Measurements from ENCODE around the gene UBE2G2.

The UBE2G2 gene

GRCh38 chr21:44726826-44727225, 74.8 kb downstream of the UBE2G2 start:
- no peak for DNase-seq (ENCODE audit: low read depth in 1 of 2, low spot score in 1 of 2)
- Histone ChIP-seq H3K27ac (replicated peaks) (no peak overlapping the region), H3K27me3 (ENCODE audit: insufficient read depth, poor library complexity, severe bottlenecking) (peaks cover 28% of the 10 kb centered on the region)

DNA sequence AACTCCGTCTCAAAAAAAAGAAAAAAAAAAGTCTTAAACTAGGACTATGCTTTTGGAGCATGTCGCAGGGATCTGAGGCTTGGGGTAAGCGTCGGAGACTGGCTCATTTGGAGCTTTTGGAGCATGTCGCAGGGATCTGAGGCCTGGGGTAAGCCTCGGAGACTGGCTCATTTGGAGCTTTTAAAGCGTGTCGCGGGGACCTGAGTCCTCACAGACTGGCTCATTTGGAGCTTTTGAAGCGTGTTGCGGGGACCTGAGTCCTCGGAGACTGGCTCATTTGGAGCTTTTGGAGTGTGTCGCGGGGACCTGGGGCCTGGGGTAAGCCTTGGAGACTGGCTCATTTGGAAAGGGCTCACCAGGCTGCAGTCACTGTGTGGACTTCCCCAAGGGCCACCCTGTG, 76.7 kb downstream of the UBE2G2 start:
- DNase-seq (ENCODE audit: low read depth in 1 of 2, low spot score in 1 of 2) = no peak
- no peak for TF ChIP-seq REST (IDR thresholded peaks at IDR 0.05; ENCODE audit: insufficient replicate concordance, low read depth)
- no peak for TF ChIP-seq POLR2AphosphoS5 (IDR thresholded peaks at IDR 0.05; ENCODE audit: low read depth)
- TF ChIP-seq, protein P1, sequence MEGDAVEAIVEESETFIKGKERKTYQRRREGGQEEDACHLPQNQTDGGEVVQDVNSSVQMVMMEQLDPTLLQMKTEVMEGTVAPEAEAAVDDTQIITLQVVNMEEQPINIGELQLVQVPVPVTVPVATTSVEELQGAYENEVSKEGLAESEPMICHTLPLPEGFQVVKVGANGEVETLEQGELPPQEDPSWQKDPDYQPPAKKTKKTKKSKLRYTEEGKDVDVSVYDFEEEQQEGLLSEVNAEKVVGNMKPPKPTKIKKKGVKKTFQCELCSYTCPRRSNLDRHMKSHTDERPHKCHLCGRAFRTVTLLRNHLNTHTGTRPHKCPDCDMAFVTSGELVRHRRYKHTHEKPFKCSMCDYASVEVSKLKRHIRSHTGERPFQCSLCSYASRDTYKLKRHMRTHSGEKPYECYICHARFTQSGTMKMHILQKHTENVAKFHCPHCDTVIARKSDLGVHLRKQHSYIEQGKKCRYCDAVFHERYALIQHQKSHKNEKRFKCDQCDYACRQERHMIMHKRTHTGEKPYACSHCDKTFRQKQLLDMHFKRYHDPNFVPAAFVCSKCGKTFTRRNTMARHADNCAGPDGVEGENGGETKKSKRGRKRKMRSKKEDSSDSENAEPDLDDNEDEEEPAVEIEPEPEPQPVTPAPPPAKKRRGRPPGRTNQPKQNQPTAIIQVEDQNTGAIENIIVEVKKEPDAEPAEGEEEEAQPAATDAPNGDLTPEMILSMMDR (IDR thresholded peaks at IDR 0.05; ENCODE audit: insufficient read depth, low read length) = no peak
- no peak for TF ChIP-seq GABPA (IDR thresholded peaks at IDR 0.05; ENCODE audit: low read depth)
- no peak for TF ChIP-seq SPI1 (IDR thresholded peaks at IDR 0.05; ENCODE audit: borderline replicate concordance, low read depth)
- H3K4me3 ChIP-seq (replicated peaks; ENCODE audit: insufficient read depth, low read length) = no peak overlapping the region
- H3K27me3 ChIP-seq (ENCODE audit: insufficient read depth, poor library complexity, severe bottlenecking) = peaks cover 30% of the 10 kb centered on the region
- H3K27ac ChIP-seq (replicated peaks) = no peak overlapping the region

More at GRCh38 chr21:44726826-44727225, 74.8 kb downstream of the UBE2G2 start:
- H3K4me3 ChIP-seq (replicated peaks; ENCODE audit: insufficient read depth, low read length) = no peak overlapping the region
- TF ChIP-seq POLR2AphosphoS5 (IDR thresholded peaks at IDR 0.05; ENCODE audit: low read depth) (no peak), REST (IDR thresholded peaks at IDR 0.05; ENCODE audit: insufficient replicate concordance, low read depth) (no peak)

DNA sequence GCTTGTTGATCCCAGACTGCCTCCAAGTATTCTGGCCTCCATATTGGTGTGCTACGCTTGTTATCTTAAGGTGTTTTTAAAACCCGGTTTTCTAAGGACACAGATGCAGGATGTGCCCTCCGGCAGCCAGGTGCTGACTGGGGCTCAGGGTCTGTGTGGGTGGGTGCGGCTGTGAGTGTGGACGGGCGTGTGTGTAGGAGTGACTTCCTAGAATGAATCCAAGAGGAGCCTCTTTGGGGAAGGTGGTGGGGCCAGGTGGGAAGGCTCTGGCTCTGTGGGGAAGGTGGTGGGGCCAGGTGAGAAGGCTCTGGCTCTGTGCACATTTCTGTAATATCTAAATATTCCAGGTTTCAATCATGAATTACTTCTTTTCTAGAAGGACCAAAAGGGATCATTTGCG, 77.4 kb downstream of the UBE2G2 start:
- peaks cover 30% of the 10 kb centered on the region for H3K27me3 ChIP-seq (ENCODE audit: insufficient read depth, poor library complexity, severe bottlenecking)
- TF ChIP-seq, protein P1 (IDR thresholded peaks at IDR 0.05; ENCODE audit: insufficient read depth, low read length) = no peak
- no peak for TF ChIP-seq GABPA (IDR thresholded peaks at IDR 0.05; ENCODE audit: low read depth)
- no peak for TF ChIP-seq SPI1 (IDR thresholded peaks at IDR 0.05; ENCODE audit: borderline replicate concordance, low read depth)
- no peak for DNase-seq (ENCODE audit: low read depth in 1 of 2, low spot score in 1 of 2)
- no peak overlapping the region for H3K27ac ChIP-seq (replicated peaks)
- no peak overlapping the region for H3K4me3 ChIP-seq (replicated peaks; ENCODE audit: insufficient read depth, low read length)

GRCh38 chr21:44723177-44724131, 78.2 kb downstream of the UBE2G2 start:
- DNase-seq (ENCODE audit: low read depth in 1 of 2, low spot score in 1 of 2) = no peak
- Histone ChIP-seq H3K27me3 (ENCODE audit: insufficient read depth, poor library complexity, severe bottlenecking) (peaks cover 32% of the 10 kb centered on the region), H3K27ac (replicated peaks) (no peak overlapping the region), H3K4me3 (replicated peaks; ENCODE audit: insufficient read depth, low read length) (no peak overlapping the region)
- TF ChIP-seq, protein P1 (IDR thresholded peaks at IDR 0.05; ENCODE audit: insufficient read depth, low read length) = no peak
- no peak for TF ChIP-seq SPI1 (IDR thresholded peaks at IDR 0.05; ENCODE audit: borderline replicate concordance, low read depth)
- no peak for TF ChIP-seq GABPA (IDR thresholded peaks at IDR 0.05; ENCODE audit: low read depth)
